Middle frontal gyrus (tissue), 1 donor: ENCODE measurements around the gene DDO.

Experiments used
- DNase-seq: peaks from one replicate; pipeline ENCODE4 v3.0.0-alpha.2; 2015; ENCODE audit warnings: low spot score; ENCODE audit errors: extremely low spot score

DDO gene

DNA sequence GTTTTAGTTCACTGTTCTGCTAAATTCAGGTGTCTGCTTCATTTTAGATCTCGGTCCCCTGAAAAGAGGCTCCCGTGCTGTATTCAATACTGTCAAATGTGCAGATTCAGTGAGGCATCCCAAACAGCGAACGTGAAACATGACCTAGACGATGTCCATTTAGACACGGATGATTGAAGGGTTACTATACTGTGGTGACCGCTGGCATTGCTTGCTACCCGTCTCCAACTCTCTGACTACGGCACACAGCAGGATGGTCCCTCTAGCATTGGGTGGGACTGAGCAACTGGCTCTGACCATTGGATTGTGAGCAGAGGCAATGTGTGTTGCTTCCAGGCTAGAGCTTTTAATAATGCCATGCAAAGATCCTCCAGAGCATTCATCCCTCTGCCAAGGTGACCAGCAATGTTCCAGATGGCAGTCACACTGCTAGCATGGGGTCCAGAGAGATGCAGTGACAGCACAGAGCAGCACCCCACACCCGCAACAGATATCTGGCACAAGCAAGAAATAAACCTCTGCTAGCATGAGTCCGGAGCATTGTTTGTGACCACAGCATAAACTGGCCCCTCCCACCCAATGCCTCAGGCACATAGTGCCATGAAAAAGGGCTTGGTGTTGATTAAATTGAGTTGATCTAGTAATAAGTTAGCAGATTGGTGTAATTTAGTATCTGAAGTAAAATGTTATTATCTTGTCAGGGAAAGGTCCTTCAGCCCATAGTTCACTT lies 66.2 kb downstream of the DDO start:
- DNase-seq, result no peak

DNA sequence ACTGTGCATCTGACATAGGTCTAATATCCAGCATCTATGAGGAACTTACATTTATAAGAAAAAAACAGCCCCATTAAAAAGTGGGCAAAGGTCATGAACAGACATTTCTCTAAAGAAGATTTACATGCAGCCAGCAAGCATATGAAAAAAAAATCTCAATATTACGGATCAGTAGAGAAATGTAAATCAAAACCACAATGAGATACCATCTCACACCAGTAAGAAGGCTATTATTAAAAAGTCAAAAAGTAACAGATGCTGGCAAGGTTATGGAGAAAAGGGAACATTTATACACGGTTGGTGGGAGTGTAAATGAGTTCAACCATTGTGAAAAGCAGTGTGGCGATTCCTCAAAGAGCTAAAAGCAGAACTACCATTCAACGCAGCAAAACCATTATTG lies 70.3 kb downstream of the DDO start:
- DNase-seq, result no peak

DNA sequence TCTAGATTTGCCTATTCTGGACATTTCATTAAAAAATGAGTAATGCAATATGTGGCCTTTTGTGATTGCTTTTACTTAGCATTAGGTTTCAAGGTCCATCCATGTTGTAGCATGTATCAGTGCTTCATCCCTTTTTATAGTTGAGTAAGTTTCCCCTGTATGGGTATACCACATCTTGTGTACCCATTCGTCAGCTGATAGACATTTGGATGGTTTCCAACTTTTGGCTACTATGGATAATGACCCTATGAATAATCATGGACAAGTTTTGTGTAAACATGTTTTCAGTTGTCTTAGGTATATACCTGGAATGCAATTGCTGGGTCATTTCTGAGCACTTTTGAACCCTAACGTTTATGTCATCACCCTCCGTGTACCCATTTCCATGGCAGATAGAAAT lies 72.6 kb downstream of the DDO start:
- DNase-seq, result no peak
